Panc1 (cell line): ENCODE results near the gene OR2H2. TPM values are rescaled to one million over a fixed set of nuclear protein-coding genes. Genes with fewer than 3 reads are reported as not detected.
A peak's percentile ranks its signal among the peaks of the same experiment; 100 is the strongest.

Experiments used
- ATAC-seq: fragments of 200-7000 bp; cut with Tn5 transposase; 2 replicates; pipeline ENCODE4 v1.9.1; 2020; ENCODE audit warnings: mild to moderate bottlenecking, moderate library complexity
- BruUV-seq: library from RNA; stranded (reverse); fragments of 400-500 nt; replicated peaks from 2 replicates; lab custom pipeline; 2021; lab: Mats Ljungman, UMichigan
- CTCF ChIA-PET: fragments of 300-600 bp; sonication (Branson Sonifier 250); formaldehyde crosslinking; loops from one replicate; lab custom pipeline; 2022; ENCODE audit warnings: antibody characterized with exemption; lab: Charles Lee
- POLR2A ChIA-PET: fragments of 300-600 bp; sonication (Branson Sonifier 250); formaldehyde crosslinking; loops from one replicate; lab custom pipeline; 2022; ENCODE audit warnings: antibody characterized with exemption; lab: Charles Lee
- DNase-seq: peaks from one replicate; pipeline ENCODE4 v3.0.0-alpha.2; 2010; ENCODE audit warnings: low read depth, low spot score
- H3K27ac ChIP-seq: 2 replicates; pipeline ENCODE4 v1.5.1; 2011; ENCODE audit warnings: mild to moderate bottlenecking, low read length, inconsistent platforms
- H3K27me3 ChIP-seq: fragments of 200-500 bp; sonication (Bioruptor generic); 2 replicates; pipeline ENCODE4 v1.6.0; 2014; ENCODE audit warnings: low read length, inconsistent platforms; ENCODE audit not compliant: control insufficient read depth, insufficient read depth
- H3K36me3 ChIP-seq: fragments of 200-500 bp; sonication (Bioruptor generic); 2 replicates; pipeline ENCODE4 v1.5.1; 2014; ENCODE audit warnings: inconsistent platforms, mild to moderate bottlenecking, low read length, moderate library complexity; ENCODE audit not compliant: control insufficient read depth, insufficient read depth
- H3K4me1 ChIP-seq: 2 replicates; pipeline ENCODE4 v1.5.1; 2011; ENCODE audit warnings: inconsistent platforms, mild to moderate bottlenecking, low read length, moderate library complexity; ENCODE audit not compliant: control insufficient read depth, insufficient read depth
- H3K4me3 ChIP-seq, 2 experiments: 2 replicates each; pipeline ENCODE4 v1.5.1; 2011 to 2012; ENCODE audit warnings: low read depth in 2 of 2, low read length in 2 of 2, mild to moderate bottlenecking in 2 of 2, inconsistent platforms in 1 of 2, moderate library complexity in 1 of 2
- H3K9me3 ChIP-seq: fragments of 200-500 bp; sonication (Bioruptor generic); 2 replicates; pipeline ENCODE4 v1.5.1; 2014; ENCODE audit warnings: low read depth, mild to moderate bottlenecking, inconsistent platforms, low read length, moderate library complexity; ENCODE audit not compliant: control insufficient read depth, insufficient read depth
- CTCF ChIP-seq: fragments of 450-650 bp; IDR thresholded peaks from 2 replicates; pipeline ENCODE4 v1.5.1; 2017; ENCODE audit warnings: mild to moderate bottlenecking
- POLR2AphosphoS5 ChIP-seq: IDR thresholded peaks from 2 replicates; pipeline ENCODE4 v1.6.1; 2012; ENCODE audit warnings: mild to moderate bottlenecking, low read depth, low read length, moderate library complexity
- REST ChIP-seq, 2 experiments: IDR thresholded peaks; 2 replicates each; pipeline ENCODE4 v1.6.1; 2011 to 2012; ENCODE audit warnings: low read depth in 2 of 2, control low read depth in 1 of 2, low read length in 1 of 2, mild to moderate bottlenecking in 1 of 2, moderate library complexity in 1 of 2; ENCODE audit not compliant: insufficient read depth in 1 of 2
- SIN3A ChIP-seq: IDR thresholded peaks from 2 replicates; pipeline ENCODE4 v1.6.1; 2012; ENCODE audit warnings: low read depth, mild to moderate bottlenecking, low read length, moderate library complexity, borderline replicate concordance; ENCODE audit not compliant: insufficient read depth
- TCF7L2 ChIP-seq: IDR thresholded peaks from 2 replicates; pipeline ENCODE4 v1.6.1; 2011; ENCODE audit warnings: mild to moderate bottlenecking, low read depth, low read length, inconsistent platforms
- in situ Hi-C: cut with HindIII; loops from 2 replicates; pipeline ENCODE4 v1.10.0; 2016; ENCODE audit warnings: low sequenced_read_pairs, low pct_unique_long_range_greater_than_20kb
- intact Hi-C: fragments of 100-400 bp; cut with micrococcal nuclease; formaldehyde crosslinking; loops from one replicate; pipeline ENCODE4 v1.10.0; 2022; ENCODE audit not compliant: unreplicated experiment
- total RNA-seq: library from RNA; stranded (reverse); gene quantifications from one replicate; pipeline ENCODE4 v1.2.1, GENCODE V29; 2021; ENCODE audit not compliant: unreplicated experiment

The OR2H2 gene
- total RNA-seq, 1 experiment from 2014 or later: not detected

GRCh38 chr6:29611426-29611825 is 26.5 kb downstream of the OR2H2 start:
- DNase-seq: no peak
- TF ChIP-seq CTCF (no peak), REST (IDR thresholded peaks at IDR 0.05; ENCODE audit: insufficient read depth in 1 of 2, low read depth in 2 of 2, low read length in 1 of 2) (no peak), POLR2AphosphoS5 (no peak), TCF7L2 (no peak), SIN3A (no peak)
- in situ Hi-C loops (no loop called here), intact Hi-C loops (no loop called here)
- no peaks in the 10 kb centered on the region for H3K27me3 ChIP-seq
- no peak for ATAC-seq
- ChIA-PET POLR2A (no interaction called here), CTCF (no interaction called here)
- H3K4me3 ChIP-seq: no peak overlapping the region
- no peaks in the 10 kb centered on the region for H3K9me3 ChIP-seq
- H3K4me1 ChIP-seq: no peaks in the 10 kb centered on the region
- BruUV-seq: no TSS peak
- H3K27ac ChIP-seq: no peak overlapping the region
- H3K36me3 ChIP-seq: no peaks in the 10 kb centered on the region

GRCh38 chr6:29617782-29618554 is 33.0 kb downstream of the OR2H2 start:
- POLR2A ChIA-PET: no interaction called here
- H3K4me3 ChIP-seq: no peak overlapping the region
- CTCF ChIA-PET: interaction anchor here (1.6 kb wide), 1 partner anchor 11 kb away, joined by 3 read pairs; no protein-coding TSS in a partner anchor
- ATAC-seq (no peak), DNase-seq (no peak)
- no TSS peak for BruUV-seq
- intact Hi-C loops (no loop called here), in situ Hi-C loops (no loop called here)
- no peaks in the 10 kb centered on the region for H3K27me3 ChIP-seq
- no peaks in the 10 kb centered on the region for H3K9me3 ChIP-seq
- no peaks in the 10 kb centered on the region for H3K4me1 ChIP-seq
- no peak overlapping the region for H3K27ac ChIP-seq
- TF ChIP-seq CTCF (peak; percentile 51), TCF7L2 (no peak)
- H3K36me3 ChIP-seq: no peaks in the 10 kb centered on the region
